HG03159 (cell line): ENCODE measurements around the gene PEMT.
A peak's percentile ranks its signal among the peaks of the same experiment; 100 is the strongest.

Experiments
- ATAC-seq: cut with Tn5 transposase; IDR thresholded peaks from one replicate; pipeline ENCODE4 v1.9.1; 2021; ENCODE audit warnings: mild to moderate bottlenecking, moderate library complexity; ENCODE audit not compliant: unreplicated experiment

Gene PEMT

GRCh38 chr17:17505610-17506171 is 85.8 kb downstream of the PEMT start:
- no peak for ATAC-seq

DNA sequence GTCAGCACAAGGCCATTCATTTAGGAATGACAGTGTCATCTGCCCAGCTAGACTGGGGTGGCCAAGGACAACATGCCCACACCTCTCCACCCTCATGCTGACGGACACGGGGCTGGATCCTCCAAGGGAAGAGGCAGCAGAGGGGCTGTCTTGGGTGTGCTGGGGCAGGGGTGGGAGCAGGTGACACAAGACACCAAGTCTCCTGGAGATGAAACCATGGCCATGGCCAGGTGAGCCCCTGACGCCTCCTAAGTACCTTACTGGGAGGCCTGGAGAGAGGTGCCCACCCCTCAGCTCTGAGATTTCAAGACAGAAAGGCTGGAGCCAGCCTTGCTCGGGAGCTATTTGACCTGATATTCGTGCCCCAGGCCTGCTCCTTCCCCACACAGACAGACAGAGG is 86.4 kb downstream of the PEMT start:
- ATAC-seq: no peak

DNA sequence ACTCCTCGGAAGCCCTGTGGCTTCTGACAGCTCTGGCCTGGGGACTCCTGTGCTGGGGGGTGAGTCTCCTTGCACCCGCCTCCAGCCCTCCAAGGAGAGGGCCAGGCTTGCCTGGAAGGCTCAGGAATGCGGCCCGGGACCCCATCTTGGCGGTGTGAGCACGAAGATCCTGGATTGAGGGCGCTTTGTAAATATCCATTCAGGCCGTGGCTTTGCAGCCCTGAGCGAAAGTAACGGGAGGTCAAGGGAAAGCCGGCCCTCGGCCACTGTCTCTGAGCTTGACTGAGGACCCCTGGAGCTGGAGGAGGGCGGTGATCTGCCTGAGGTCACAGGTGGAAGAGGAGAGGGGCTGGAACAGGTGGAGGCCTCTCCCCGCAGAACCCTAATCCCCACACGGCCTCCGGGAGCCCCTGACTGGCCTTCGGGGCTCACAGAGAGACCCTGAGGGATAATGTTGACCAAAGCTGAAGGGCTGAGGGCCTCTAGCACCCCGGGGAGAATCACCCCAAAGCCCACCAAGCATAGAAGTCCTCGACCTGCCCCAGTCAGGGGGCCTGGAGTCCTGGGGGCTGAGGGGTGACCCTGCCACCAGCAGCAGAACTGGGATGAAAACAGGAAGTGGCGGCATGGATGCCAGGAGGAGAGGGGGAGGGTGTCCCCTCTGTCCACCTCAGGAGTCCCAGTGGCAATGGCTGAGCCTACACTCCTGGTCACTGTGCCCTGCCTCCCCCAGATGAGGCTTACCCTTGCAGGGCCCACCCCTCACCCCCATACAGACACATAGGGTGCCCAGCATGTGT is 87.0 kb downstream of the PEMT start:
- ATAC-seq: no peak

GRCh38 chr17:17503566-17504130 is 87.9 kb downstream of the PEMT start:
- ATAC-seq: no peak

- no peak for ATAC-seq
Measured at GRCh38 chr17:17502741-17503565, 88.6 kb downstream of the PEMT start.

DNA sequence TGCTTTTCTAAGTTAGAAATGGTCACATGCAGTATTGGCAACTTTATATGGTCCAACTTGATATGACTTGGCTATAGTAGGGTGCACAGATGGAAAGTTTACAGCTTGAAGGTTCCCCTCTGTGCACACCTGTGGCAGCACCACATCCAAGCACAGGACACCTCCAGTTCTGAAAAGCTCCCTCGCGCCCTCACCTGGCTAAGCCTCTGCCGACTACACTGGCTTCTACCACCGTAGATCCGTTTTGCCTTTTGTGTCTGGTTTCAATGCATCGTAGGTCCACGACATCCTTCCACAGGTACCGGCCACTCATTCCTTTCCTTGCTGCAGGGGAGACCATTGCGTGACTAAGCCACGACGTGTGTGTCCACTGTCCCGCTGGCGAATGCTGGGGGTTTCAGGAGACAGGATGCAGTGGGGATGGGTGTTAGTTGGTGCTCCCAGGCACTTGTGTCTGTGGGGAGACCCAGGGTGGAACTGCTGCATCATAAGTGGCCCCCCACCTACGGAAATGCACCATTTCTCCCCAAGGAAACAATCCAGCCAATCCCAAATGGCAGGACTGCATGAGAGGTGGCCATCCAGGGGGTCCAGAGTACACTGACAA is 90.4 kb downstream of the PEMT start:
- ATAC-seq: no peak

GRCh38 chr17:17499402-17500145 is 91.9 kb downstream of the PEMT start:
- ATAC-seq: no peak

- ATAC-seq: no peak
Measured at GRCh38 chr17:17498606-17499301, 92.8 kb downstream of the PEMT start.

DNA sequence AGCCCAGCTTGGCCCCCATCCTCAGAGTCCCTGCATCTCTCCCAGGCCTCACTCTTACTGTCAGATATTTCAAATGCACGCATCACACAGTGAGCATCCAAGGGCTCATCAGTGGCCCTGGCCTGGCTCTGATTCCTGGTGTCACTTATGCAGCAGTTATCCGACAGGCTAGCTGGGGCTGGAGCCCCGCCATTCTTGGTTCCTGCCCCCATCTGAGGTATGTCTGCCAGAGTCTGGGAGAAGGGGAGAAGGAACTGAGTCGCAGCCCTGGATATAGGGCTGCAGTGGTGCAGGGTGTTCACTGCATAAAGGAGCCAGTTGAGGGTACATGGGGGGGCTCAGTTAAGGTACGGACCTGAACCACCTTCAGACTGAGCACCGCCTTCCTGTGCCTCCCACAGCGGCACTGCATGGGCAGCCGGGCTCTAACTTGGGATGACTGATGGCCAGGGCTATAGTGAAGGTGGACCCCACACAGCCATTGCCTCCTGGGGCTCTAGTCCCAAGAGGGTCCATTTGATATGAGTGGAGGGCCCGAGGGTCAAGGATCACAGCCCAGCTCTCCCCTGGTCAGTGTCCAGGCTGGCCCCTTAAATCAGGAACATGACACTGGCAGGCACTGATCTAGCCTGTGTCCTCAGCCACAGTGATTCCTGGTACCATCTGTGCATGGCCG is 93.5 kb downstream of the PEMT start:
- no peak for ATAC-seq

DNA sequence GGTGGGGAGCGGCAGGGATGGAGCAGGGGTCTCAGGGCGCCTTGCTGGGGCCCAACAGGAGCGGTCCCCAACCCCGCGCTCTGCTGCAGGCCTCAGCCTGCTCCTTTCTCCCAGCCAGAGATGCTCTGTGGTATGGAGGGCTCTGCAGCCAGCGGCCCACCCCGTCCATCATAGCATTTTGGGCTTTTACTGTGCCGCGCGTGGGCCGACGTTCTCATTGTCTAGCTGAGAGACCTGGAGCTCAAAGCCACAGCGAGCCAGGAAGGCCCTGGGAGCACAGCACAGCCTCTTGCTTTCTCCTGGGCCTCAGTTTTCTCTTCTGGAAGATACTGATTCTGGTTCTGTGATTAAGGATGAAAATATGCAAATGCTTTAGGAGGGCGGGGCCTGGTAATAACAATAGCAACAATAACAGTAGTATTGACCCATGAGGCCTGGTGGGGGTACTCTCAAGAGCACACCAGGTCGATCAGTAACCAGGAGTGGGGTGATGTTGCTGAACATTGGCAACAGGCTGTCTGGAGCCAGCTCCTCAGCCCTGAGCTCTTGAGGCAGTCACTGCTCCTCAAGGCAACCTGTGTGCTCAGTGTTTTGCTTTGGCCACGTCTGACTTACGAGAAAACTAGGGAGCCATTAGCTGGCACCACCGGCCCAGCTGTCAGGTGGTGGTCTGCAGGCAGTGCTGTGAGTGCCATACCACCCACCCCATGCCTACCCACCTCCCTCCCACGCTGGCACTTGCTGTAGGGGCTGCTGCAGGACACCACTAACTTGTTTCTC is 94.3 kb downstream of the PEMT start:
- ATAC-seq: no peak

DNA sequence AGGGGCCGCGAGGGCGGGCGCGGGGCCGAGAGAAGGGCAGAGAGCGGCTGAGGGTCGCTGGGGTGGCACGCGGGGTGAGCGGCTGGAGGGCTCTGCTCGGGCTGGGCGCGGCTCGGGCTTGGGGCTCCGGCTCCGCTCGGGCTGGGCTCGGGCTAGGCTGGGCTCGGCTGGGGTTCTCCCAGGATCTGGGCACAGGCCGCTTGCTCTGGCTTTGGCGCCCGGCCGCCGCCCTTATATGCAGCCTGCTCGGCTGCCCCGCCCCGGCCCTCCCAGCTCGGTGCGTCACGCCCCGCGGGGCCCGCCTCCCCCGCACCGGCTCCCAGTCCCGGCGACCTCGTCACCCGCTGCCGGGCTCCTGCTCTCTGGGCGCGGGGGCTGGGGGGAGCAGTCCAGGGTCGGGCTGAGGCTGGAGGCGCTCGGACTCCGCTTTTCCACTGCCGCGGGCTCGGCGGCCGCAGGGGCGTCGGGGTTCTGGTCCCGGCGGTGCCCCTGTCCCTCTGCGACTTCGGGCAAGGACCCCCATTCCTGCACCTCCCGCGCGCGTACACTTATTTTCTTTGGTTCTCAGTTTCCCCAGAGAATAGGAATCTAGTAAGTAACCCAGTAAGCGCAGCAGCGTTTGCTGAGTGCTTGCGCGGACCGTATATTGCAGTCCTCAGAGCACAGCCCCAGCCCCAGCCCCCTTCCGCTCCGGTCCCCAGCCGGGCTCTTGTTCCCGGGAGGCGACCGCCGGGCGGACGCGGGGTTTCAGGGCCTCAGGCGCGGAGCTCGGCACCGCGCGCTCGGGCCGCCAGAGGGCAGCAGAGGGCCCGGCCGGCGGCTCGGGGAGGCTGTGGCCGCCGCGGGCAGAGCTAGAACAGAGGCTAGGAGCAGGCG is 95.1 kb downstream of the PEMT start, which contains the start of gene RASD1:
Gene RASD1, minus strand, starts transcription at position 207 of the 876 bp plus-strand sequence. CDS start 214 bp downstream, outside the sequence.
- peak; percentile 73 for ATAC-seq

- ATAC-seq: no peak
Measured at GRCh38 chr17:17495536-17496188, 95.8 kb downstream of the PEMT start.

- no peak for ATAC-seq
Measured at GRCh38 chr17:17494870-17495535, 96.5 kb downstream of the PEMT start.

GRCh38 chr17:17494499-17494869 is 97.0 kb downstream of the PEMT start:
- ATAC-seq: no peak

DNA sequence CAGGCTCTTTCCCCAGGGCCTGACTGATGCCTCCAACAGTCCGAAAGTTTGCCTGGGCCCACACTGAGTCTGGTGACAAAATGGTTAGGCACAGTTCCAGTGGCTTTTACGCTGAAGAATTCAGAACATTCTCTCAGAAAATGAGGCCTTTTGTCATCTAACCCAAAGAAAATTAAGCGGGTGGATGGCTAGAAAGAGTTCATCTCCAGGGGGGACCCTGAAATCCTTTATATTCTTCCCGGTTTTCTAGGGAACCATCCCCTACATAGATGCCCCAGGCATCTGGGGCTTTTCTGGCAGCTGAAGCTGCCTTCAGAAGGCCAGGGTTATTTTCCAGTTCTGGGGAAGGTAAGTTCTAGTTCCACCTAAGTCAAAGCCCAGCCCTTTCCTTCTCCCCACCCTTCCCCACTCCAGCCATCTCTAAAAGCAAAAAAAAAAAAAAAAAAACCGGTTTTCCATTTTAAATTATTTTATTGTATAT is 97.5 kb downstream of the PEMT start:
- ATAC-seq: no peak
